HepG2 (cell line): ENCODE results near the gene PROX2. TPM values are rescaled to one million over a fixed set of nuclear protein-coding genes. Genes with fewer than 3 reads are reported as not detected.

Source experiments
- ATAC-seq: fragments of 200-7000 bp; cut with Tn5 transposase; 3 replicates; pipeline ENCODE4 v1.9.1; 2020; ENCODE audit warnings: mild to moderate bottlenecking, moderate library complexity
- BruUV-seq: library from RNA; stranded (reverse); fragments of 400-500 nt; replicated peaks from 2 replicates; lab custom pipeline; 2021; lab: Mats Ljungman, UMichigan
- CTCF ChIA-PET: fragments of 300-600 bp; formaldehyde crosslinking; extraction: SDS; loops from one replicate; lab custom pipeline; 2021; ENCODE audit warnings: low total read pairs, inconsistent platforms, low intra/inter-chr PET ratio; lab: Yijun Ruan, JAX
- POLR2A ChIA-PET: fragments of 350-600 bp; sonication (Branson Sonifier 250); formaldehyde crosslinking; loops from one replicate; lab custom pipeline; 2020; ENCODE audit warnings: antibody characterized with exemption, inconsistent platforms; lab: Yijun Ruan, JAX
- DNase-seq: peaks from one replicate; pipeline ENCODE4 v3.0.0-alpha.2; 2015; ENCODE audit warnings: low spot score
- FAIRE-seq: peaks from 3 replicates; lab custom pipeline; 2011; peaks lifted over from hg19 to GRCh38; lab: Jason Lieb, UNC
- H2AFZ ChIP-seq: one replicate; pipeline ENCODE4 v1.6.1; 2011; ENCODE audit warnings: low read length, inconsistent platforms
- H3K27ac ChIP-seq: fragments of 300-600 bp; 3 replicates; pipeline ENCODE4 v1.8.0; 2011; ENCODE audit warnings: mixed run types, mild to moderate bottlenecking, mixed read lengths, low read length, inconsistent platforms; ENCODE audit not compliant: insufficient read depth; ENCODE audit errors: extremely low read length
- H3K27me3 ChIP-seq, 2 experiments: fragments of 200-600 bp in 1 of 2; 2 replicates in 1 of 2; 3 replicates in 1 of 2; pipeline versions ENCODE4 v1.6.0 to v1.8.0; 2011; ENCODE audit warnings: low read length in 2 of 2, mild to moderate bottlenecking in 2 of 2, moderate library complexity in 2 of 2, inconsistent platforms in 1 of 2; ENCODE audit not compliant: insufficient read depth in 2 of 2, control insufficient read depth in 1 of 2
- H3K36me3 ChIP-seq, 2 experiments: fragments of 200-600 bp in 1 of 2; replicated peaks in 1 of 2; 2 replicates in 1 of 2; 3 replicates in 1 of 2; pipeline versions ENCODE4 v1.5.1 to v1.8.0; 2011; ENCODE audit warnings: low read length in 2 of 2, inconsistent platforms in 1 of 2; ENCODE audit not compliant: insufficient read depth in 2 of 2, control insufficient read depth in 1 of 2
- H3K4me1 ChIP-seq: 2 replicates; pipeline ENCODE4 v1.5.1; 2012; ENCODE audit warnings: low read length, inconsistent platforms; ENCODE audit not compliant: insufficient read depth
- H3K4me2 ChIP-seq: 2 replicates; pipeline ENCODE4 v1.6.0; 2011; ENCODE audit warnings: low read depth, low read length, inconsistent platforms
- H3K4me3 ChIP-seq, 3 experiments: fragments of 200-600 bp in 1 of 3; sonication (generic), shearing (Covaris generic) in 1 of 3; replicated peaks in 1 of 3; 2 replicates each; pipeline ENCODE4 v1.5.1; 2011 to 2016; ENCODE audit warnings: low read length in 3 of 3, inconsistent platforms in 2 of 3, low read depth in 2 of 3, mild to moderate bottlenecking in 2 of 3, control low read depth in 1 of 3, mixed read lengths in 1 of 3; ENCODE audit not compliant: insufficient read depth in 1 of 3
- H3K79me2 ChIP-seq: one replicate; pipeline ENCODE4 v1.6.1; 2011; ENCODE audit warnings: low read length, inconsistent platforms; ENCODE audit not compliant: insufficient read depth
- H3K9ac ChIP-seq: 2 replicates; pipeline ENCODE4 v1.6.0; 2011; ENCODE audit warnings: mild to moderate bottlenecking, low read depth, low read length, inconsistent platforms; ENCODE audit not compliant: insufficient read depth
- H3K9me3 ChIP-seq: 2 replicates; pipeline ENCODE4 v1.5.1; 2012; ENCODE audit warnings: mild to moderate bottlenecking, low read length
- H4K20me1 ChIP-seq: 2 replicates; pipeline ENCODE4 v1.6.0; 2011; ENCODE audit warnings: inconsistent platforms, mild to moderate bottlenecking, low read length, moderate library complexity; ENCODE audit not compliant: insufficient read depth
- ZNF510 ChIP-seq: sonication (generic); formaldehyde crosslinking; IDR thresholded peaks from 2 replicates; pipeline ENCODE4 v1.4.0; 2020; ENCODE audit warnings: low read depth, mild to moderate bottlenecking, missing genetic modification reagents
- ZNF703 ChIP-seq: sonication (generic); formaldehyde crosslinking; IDR thresholded peaks from 2 replicates; pipeline ENCODE4 v1.5.1; 2020; ENCODE audit warnings: missing genetic modification reagents, mild to moderate bottlenecking, moderate library complexity, borderline replicate concordance
- ZNF773 ChIP-seq: sonication (generic); formaldehyde crosslinking; IDR thresholded peaks from 2 replicates; pipeline ENCODE4 v1.4.0; 2020; ENCODE audit warnings: missing genetic modification reagents, borderline replicate concordance
- WGBS: methylation state at CpG from one replicate; pipeline ENCODE4 v1.1.6; 2017; ENCODE audit warnings: low lambda C conversion rate; 5-methylcytosine and 5-hydroxymethylcytosine counted together
- in situ Hi-C: cut with HindIII; loops from 2 replicates; pipeline ENCODE4 v1.10.0; 2017; ENCODE audit warnings: low pct_unique_long_range_greater_than_20kb; ENCODE audit not compliant: extremely low pct_ligation_motif_present
- intact Hi-C: fragments of 100-400 bp; cut with micrococcal nuclease; formaldehyde crosslinking; loops from one replicate; pipeline ENCODE4 v1.10.0; 2022; ENCODE audit not compliant: unreplicated experiment
- polyA plus RNA-seq, 8 experiments: library from polyadenylated mRNA; depleted of rRNA in 3 of 8; stranded (reverse) in 7 of 8; unstranded in 1 of 8; fragments of >200 nt; fragmentation: Illumina TruSeq in 4 of 8; extraction: Trizol in 4 of 8; gene quantifications; 2 replicates each; pipeline versions ENCODE4 v1.2.1 to v1.2.3, GENCODE V29; 2011 to 2016; ENCODE audit warnings: low read depth in 4 of 8, missing spikeins in 1 of 8, mixed read lengths in 1 of 8; ENCODE audit not compliant: insufficient read depth in 1 of 8
- total RNA-seq, 5 experiments: library from RNA; depleted of rRNA; stranded (reverse); fragments of >200 nt; fragmentation: Illumina TruSeq; extraction: Trizol; gene quantifications; 2 replicates each; pipeline ENCODE4 v1.2.3, GENCODE V29; 2016; ENCODE audit warnings: low read depth in 1 of 5
- TF ChIP-seq, protein P1 (sequence below): sonication (generic); formaldehyde crosslinking; IDR thresholded peaks from 2 replicates; pipeline ENCODE4 v1.8.0; 2023; ENCODE audit warnings: mild to moderate bottlenecking, missing genetic modification reagents
- TF ChIP-seq, protein P2 (sequence below): sonication (generic); formaldehyde crosslinking; IDR thresholded peaks from 2 replicates; pipeline ENCODE4 v1.5.1; 2020; ENCODE audit warnings: mild to moderate bottlenecking, missing genetic modification reagents, borderline replicate concordance

PROX2 gene
- total and polyA plus RNA-seq, 2 of the 13 experiments (the other 11 are each of a cell fraction or from before 2014, with no cell fraction given): not detected

DNA sequence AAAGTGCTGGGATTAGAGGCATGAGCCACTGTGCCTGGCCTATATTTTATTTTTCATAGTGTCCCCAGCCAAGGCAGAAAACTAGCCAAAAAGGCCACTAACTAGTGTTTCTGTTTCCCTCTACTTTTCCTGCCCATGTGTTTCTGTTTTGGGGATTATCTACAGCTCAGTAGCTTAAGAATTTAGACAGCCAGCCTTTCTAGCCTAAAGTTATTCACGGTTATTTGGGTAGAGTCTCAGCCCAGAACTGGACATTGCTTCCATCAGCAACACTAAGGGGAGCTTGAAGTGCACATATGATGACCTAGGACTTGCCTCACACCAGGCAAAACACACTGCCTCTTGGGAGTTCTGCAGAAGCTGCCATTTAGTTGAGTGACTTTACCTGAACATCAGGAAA lies 17.9 kb downstream of the PROX2 start:
- ChIA-PET CTCF (no interaction called here), POLR2A (no interaction called here)
- in situ Hi-C loops (no loop called here), intact Hi-C loops (no loop called here)
- Histone ChIP-seq H3K27me3 (no peaks in the 10 kb centered on the region), H3K36me3 (no peaks in the 10 kb centered on the region; a peak in 1 of 5 replicates), H3K4me3 (no peak overlapping the region), H2AFZ (no peak overlapping the region), H3K9me3 (no peaks in the 10 kb centered on the region), H3K4me1 (no peaks in the 10 kb centered on the region), H3K9ac (no peak overlapping the region), H4K20me1 (no peaks in the 10 kb centered on the region), H3K79me2 (no peaks in the 10 kb centered on the region), H3K27ac (no peak overlapping the region), H3K4me2 (no peak overlapping the region)
- TF ChIP-seq ZNF773 (CRISPR knock-in tag) (no peak), ZNF510 (CRISPR knock-in tag) (no peak), ZNF703 (CRISPR knock-in tag) (no peak)
- TF ChIP-seq, protein P1, sequence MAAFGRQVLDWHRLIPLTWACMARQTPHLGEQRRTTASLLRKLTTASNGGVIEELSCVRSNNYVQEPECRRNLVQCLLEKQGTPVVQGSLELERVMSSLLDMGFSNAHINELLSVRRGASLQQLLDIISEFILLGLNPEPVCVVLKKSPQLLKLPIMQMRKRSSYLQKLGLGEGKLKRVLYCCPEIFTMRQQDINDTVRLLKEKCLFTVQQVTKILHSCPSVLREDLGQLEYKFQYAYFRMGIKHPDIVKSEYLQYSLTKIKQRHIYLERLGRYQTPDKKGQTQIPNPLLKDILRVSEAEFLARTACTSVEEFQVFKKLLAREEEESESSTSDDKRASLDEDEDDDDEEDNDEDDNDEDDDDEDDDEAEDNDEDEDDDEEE (CRISPR knock-in tag): no peak
- TF ChIP-seq, protein P2, sequence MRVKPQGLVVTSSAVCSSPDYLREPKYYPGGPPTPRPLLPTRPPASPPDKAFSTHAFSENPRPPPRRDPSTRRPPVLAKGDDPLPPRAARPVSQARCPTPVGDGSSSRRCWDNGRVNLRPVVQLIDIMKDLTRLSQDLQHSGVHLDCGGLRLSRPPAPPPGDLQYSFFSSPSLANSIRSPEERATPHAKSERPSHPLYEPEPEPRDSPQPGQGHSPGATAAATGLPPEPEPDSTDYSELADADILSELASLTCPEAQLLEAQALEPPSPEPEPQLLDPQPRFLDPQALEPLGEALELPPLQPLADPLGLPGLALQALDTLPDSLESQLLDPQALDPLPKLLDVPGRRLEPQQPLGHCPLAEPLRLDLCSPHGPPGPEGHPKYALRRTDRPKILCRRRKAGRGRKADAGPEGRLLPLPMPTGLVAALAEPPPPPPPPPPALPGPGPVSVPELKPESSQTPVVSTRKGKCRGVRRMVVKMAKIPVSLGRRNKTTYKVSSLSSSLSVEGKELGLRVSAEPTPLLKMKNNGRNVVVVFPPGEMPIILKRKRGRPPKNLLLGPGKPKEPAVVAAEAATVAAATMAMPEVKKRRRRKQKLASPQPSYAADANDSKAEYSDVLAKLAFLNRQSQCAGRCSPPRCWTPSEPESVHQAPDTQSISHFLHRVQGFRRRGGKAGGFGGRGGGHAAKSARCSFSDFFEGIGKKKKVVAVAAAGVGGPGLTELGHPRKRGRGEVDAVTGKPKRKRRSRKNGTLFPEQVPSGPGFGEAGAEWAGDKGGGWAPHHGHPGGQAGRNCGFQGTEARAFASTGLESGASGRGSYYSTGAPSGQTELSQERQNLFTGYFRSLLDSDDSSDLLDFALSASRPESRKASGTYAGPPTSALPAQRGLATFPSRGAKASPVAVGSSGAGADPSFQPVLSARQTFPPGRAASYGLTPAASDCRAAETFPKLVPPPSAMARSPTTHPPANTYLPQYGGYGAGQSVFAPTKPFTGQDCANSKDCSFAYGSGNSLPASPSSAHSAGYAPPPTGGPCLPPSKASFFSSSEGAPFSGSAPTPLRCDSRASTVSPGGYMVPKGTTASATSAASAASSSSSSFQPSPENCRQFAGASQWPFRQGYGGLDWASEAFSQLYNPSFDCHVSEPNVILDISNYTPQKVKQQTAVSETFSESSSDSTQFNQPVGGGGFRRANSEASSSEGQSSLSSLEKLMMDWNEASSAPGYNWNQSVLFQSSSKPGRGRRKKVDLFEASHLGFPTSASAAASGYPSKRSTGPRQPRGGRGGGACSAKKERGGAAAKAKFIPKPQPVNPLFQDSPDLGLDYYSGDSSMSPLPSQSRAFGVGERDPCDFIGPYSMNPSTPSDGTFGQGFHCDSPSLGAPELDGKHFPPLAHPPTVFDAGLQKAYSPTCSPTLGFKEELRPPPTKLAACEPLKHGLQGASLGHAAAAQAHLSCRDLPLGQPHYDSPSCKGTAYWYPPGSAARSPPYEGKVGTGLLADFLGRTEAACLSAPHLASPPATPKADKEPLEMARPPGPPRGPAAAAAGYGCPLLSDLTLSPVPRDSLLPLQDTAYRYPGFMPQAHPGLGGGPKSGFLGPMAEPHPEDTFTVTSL (CRISPR knock-in tag): no peak
- ATAC-seq: no peak
- 50% methylated on average over 1 of the region's 1 CpG for WGBS
- no peak for FAIRE-seq
- BruUV-seq: no TSS peak
- DNase-seq: no peak
